Measurements from ENCODE around the gene METTL18.

Gene METTL18

DNA sequence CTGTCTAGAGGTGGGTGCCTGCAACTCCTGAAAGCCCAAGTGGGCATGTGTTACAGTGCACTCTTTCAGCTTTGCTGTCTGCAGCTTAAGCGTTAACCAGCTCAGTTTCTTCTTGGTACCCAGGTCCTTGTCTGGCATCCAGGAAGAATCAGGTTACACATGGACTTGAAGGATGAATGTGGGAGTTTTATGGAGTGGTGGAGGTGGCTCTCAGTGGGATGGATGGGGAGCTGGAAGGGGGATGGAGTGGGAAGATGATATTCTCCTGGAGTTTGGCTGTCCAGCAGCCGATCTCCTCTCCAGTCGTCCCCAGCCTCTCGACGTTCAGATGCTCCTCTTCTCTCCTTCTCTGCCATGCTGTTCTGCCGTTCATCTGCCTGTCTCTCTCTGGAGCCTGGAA, 9.4 kb downstream of the METTL18 start:
- DNase-seq (ENCODE audit: low spot score), result no peak

- no peak for DNase-seq (ENCODE audit: low spot score)
Measured at GRCh38 chr1:169784102-169784501, 10.6 kb downstream of the METTL18 start.

- no peak for DNase-seq (ENCODE audit: low spot score)
Measured at GRCh38 chr1:169782596-169782995, 12.1 kb downstream of the METTL18 start.

DNA sequence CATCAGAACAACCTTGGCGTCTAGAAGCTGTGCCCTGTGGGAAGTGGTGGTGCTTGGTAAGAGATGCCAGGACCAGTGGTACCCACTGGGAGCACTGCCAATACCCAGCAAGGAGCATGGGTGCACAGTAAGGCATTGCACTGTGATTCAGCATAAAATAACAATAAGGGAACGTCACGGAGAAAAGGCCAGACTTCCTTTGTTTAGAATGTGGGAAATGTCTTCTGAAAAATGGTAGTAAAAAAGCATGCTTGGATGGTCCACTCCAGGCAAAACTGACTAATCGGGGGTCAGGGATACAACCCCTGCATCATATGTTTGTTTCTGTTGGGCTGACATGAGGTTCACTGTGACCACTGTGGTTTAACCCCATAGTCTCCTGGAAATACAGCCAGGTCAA, 14.7 kb downstream of the METTL18 start:
- DNase-seq (ENCODE audit: low spot score), result no peak

DNA sequence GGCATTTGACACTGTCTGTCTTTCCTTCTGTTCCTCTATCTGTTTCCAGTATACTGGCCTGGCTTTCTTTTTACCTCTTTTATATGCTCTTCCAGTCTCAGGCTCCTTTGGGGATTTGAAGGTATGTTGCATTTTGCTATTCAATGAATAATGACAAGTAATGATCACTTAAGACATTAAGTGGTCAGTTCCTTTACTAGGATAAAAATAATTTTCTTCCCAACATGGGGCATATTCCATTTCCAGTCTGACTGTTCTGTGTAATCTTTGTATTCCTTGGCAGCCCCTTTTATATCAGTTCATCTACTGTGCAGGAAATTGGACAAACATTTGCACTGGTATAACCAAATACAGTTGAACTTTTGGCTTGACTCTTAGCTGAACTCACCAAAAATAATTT, 15.6 kb downstream of the METTL18 start:
- DNase-seq (ENCODE audit: low spot score), result no peak

- DNase-seq (ENCODE audit: low spot score), result no peak
Measured at GRCh38 chr1:169776440-169776839, 18.3 kb downstream of the METTL18 start.

DNA sequence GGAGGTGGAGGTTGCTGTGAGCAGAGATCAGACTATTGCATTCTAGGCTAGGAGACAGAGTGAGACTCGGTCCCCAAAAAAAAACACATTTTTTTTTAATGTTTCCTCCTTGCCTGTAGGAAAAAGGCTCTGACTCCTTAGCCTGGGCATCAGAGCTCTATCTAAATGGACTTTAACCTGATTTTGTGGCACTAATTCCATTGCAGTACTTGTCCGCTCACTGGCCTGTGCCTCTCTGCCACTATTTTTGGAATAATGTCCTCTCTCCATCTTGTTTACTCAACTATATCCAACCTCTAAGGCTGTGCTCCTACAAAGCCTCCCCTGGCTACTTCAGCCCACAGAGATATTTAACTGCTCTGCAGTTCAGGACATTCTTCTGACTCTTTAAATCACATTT, 26.5 kb downstream of the METTL18 start:
- DNase-seq (ENCODE audit: low spot score), result no peak

- no peak for DNase-seq (ENCODE audit: low spot score)
Measured at GRCh38 chr1:169765580-169766331, 29.0 kb downstream of the METTL18 start.

GRCh38 chr1:169764919-169765318, 29.8 kb downstream of the METTL18 start:
- DNase-seq (ENCODE audit: low spot score), result no peak

DNA sequence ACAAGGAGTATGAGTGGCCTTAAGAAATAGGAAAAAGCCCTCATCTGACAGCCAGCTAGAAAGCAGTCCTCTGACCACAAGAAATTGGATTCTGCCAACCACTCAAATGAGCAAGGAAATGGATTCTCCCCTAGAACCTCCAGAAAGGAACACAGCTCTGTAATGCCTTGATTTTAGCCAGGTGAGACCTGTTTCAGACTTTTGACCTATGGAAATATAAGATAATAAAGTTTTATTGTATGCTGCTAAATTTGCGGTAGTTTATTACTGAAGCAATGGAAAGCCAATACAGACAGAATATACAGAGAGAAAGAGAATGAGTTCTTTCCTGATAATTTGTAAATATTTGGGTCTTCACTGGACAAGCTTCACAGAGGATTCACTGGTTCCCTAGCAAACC, 32.0 kb downstream of the METTL18 start:
- DNase-seq (ENCODE audit: low spot score), result no peak

DNA sequence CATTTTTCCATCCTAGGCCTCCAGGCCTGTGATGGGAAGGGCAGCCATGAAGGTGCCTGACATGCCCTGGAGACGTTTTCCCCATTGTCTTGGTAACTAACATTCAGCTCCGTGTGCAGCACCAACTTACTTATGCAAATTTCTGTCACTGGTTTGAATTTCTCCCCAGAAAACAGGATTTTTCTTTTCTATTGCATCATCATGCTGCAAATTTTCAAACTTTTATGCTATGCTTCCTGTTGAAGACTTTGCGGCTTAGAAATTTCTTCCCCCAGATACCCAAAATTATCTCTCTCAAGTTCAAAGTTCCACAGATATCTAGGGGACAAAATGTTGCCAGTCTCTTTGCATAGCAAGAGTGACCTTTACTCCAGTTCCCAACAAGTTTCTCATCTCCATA, 35.7 kb downstream of the METTL18 start:
- no peak for DNase-seq (ENCODE audit: low spot score)

GRCh38 chr1:169753549-169753948, 41.2 kb downstream of the METTL18 start:
- DNase-seq (ENCODE audit: low spot score), result no peak

DNA sequence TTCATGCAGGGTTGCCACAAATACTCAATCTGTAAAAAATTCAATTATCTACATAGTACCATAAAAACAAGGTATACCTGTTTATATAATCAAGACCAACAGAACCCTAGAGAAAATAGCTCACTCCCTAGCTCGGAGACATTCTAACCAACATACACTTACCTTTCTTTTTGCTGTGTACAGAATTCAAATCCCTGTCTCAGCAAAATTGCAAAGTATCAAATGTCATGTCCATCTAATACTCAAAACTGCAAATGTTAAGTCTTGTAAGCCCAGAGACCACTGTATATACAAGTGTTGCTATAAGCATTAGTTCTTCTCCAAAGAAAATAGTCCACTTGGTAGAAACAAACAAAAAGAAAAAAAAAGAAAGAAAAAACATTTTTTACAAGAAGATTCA, 44.7 kb downstream of the METTL18 start:
- no peak for DNase-seq (ENCODE audit: low spot score)

GRCh38 chr1:169746550-169746949, 48.2 kb downstream of the METTL18 start:
- DNase-seq (ENCODE audit: low spot score), result no peak

DNA sequence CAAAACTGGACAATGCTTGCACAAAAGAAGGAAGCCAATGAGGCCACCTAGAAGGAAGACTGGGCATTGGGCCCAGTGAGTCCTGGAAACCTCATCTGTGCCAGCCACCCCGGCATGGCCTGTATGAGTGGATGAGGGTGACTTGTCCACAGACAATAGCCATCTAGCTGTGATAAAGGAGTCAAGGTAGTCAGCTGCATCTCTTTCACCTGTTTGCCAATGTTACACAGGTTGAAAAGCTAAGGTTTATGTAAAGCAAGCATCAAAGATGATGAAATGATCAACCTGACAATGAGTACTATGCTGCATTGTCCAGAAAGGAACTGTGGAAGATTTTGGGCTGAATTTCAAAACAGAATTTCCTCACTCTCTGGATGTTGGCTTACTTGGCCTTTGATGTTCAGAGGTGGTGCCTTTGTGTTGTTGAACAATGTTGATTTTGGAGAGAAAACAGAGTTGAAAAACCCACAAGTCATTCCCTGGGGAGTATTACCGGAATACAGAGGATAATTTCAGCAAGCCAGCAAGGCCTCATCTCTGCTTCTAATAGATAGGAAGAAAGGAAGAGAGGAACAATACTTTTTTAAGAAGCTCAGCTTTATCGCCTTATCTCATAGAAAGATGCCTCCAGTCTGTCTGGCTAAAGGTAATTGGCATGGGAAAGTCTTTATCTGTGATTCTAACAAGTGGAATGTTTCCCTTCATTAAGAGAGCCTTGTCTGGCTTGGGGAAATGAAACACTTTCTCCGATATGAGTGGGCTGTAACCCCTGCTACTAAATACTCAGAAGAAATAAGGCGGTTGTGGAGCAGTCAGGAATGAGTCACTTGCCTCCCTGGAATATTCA, 49.5 kb downstream of the METTL18 start:
- no peak for DNase-seq (ENCODE audit: low spot score)

All from AG08395 (cell line).